Pancreas (tissue), 10 donors: Measurements from ENCODE around the gene ST8SIA1. TPM values are rescaled to one million over a fixed set of nuclear protein-coding genes. Genes with fewer than 3 reads are reported as not detected.

Experiments used
- ATAC-seq, 4 donors: fragments of 200-7000 bp; cut with Tn5 transposase; one replicate each; pipeline versions ENCODE4 v1.8.0 to v1.9.1; 2020; ENCODE audit warnings: mild to moderate bottlenecking in 4 of 4, moderate library complexity in 4 of 4
- DNase-seq, 6 donors: peaks; one replicate each; pipeline ENCODE4 v3.0.0-alpha.2; 2020
- FAIRE-seq: peaks from 2 replicates; lab custom pipeline; 2012; peaks lifted over from hg19 to GRCh38; lab: Jason Lieb, UNC
- H3K27ac ChIP-seq, 4 donors: fragments of 200-600 bp; sonication (generic); 1 replicate in 3 of 4; 2 replicates in 1 of 4; pipeline versions ENCODE4 v1.5.0 to v1.8.0; 2020
- H3K27me3 ChIP-seq, 4 donors: fragments of 200-600 bp; one replicate each; pipeline ENCODE4 v1.8.0; 2021
- H3K36me3 ChIP-seq, 3 donors: fragments of 200-600 bp; sonication (generic) in 1 of 3; one replicate each; pipeline versions ENCODE4 v1.5.0 to v1.8.0; 2020 to 2021
- H3K4me1 ChIP-seq, 3 donors: fragments of 200-600 bp; one replicate each; pipeline ENCODE4 v1.8.0; 2021
- H3K4me3 ChIP-seq, 4 donors: fragments of 200-600 bp; sonication (generic) in 2 of 4; one replicate each; pipeline versions ENCODE4 v1.5.0 to v1.8.0; 2020 to 2021
- H3K9me3 ChIP-seq, 4 donors: fragments of 200-600 bp; one replicate each; pipeline ENCODE4 v1.8.0; 2021
- CTCF ChIP-seq, 4 donors: fragments of 200-600 bp; sonication (generic) in 3 of 4; IDR thresholded peaks; one replicate each; pipeline versions ENCODE4 v1.5.0 to v1.8.0; 2021; ENCODE audit warnings: antibody characterized with exemption in 4 of 4
- WGBS, 2 donors: extraction: QIAGEN DNeasy Blood & Tissue Kit; methylation state at CpG; one replicate each; pipeline ENCODE4 v1.1.7; 2013; 5-methylcytosine and 5-hydroxymethylcytosine counted together
- intact Hi-C, 3 donors: fragments of 100-400 bp; cut with DNase I; formaldehyde crosslinking; loops; one replicate each; pipeline versions ENCODE4 v1.11.1 to v1.14.2; 2022
- polyA plus RNA-seq, 2 donors: library from polyadenylated mRNA; stranded (reverse); fragments of 200-250 nt; gene quantifications; one replicate each; pipeline ENCODE4 v1.2.3, GENCODE V29; 2013
- total RNA-seq, 6 donors: library from RNA; stranded (reverse); fragmentation: NEBNext Ultra II Directional in 4 of 6; extraction: Animal tissue kit (Norgen Biotek cat#: 25700) in 4 of 6; gene quantifications; one replicate each; pipeline versions ENCODE4 v1.2.1 to v1.2.4, GENCODE V29; 2021 to 2023
- donor health status: healthy with polysubstance abuse.
- donor health status: DM: no; HTN: no; CAD: no; lungs with moderate emphysema.
- donor health status: DM: no; HTN: no; CAD: no.
- donor health status: control.
- donor health status: control.
- donor health status: Bipolar disorder and iron deficiency.
- donor health status: DM: yes; HTN: yes; CAD: no.
- donor health status: DM: no; HTN: no; CAD: no.
- donor health status: DM: no; HTN: no; CAD: no.
- donor health status: DM: yes; HTN: yes; CAD: no.

The ST8SIA1 gene
- total and polyA plus RNA-seq, 8 donors: 0.38 to 1.5 (median 0.88) TPM; not detected in 2

GRCh38 chr12:22310709-22311108 lies 23.8 kb downstream of the ST8SIA1 start:
- H3K4me3 ChIP-seq: no peak overlapping the region
- ATAC-seq: no peak
- H3K9me3 ChIP-seq: no peaks in the 10 kb centered on the region
- no peak for TF ChIP-seq CTCF (IDR thresholded peaks at IDR 0.05)
- DNase-seq: no peak
- 67 to 78% methylated on average over 2 of the region's 2 CpGs for WGBS, 2 donors
- H3K27me3 ChIP-seq: no peaks in the 10 kb centered on the region
- no peak overlapping the region for H3K27ac ChIP-seq
- intact Hi-C loops: no loop called here
- no peaks in the 10 kb centered on the region for H3K36me3 ChIP-seq
- H3K4me1 ChIP-seq: no peaks in the 10 kb centered on the region
- FAIRE-seq: no peak

GRCh38 chr12:22310275-22310674 lies 24.2 kb downstream of the ST8SIA1 start:
- no peak for ATAC-seq
- DNase-seq: no peak
- H3K4me3 ChIP-seq: no peak overlapping the region
- no peaks in the 10 kb centered on the region for H3K9me3 ChIP-seq
- H3K27me3 ChIP-seq: no peaks in the 10 kb centered on the region
- WGBS, 2 donors: 67 to 78% methylated on average over 2 of the region's 2 CpGs
- intact Hi-C loops: no loop called here
- TF ChIP-seq CTCF (IDR thresholded peaks at IDR 0.05): no peak
- H3K4me1 ChIP-seq: no peaks in the 10 kb centered on the region
- no peak overlapping the region for H3K27ac ChIP-seq
- no peak for FAIRE-seq
- H3K36me3 ChIP-seq: no peaks in the 10 kb centered on the region

- no peak for DNase-seq
- Histone ChIP-seq H3K36me3 (no peaks in the 10 kb centered on the region), H3K27me3 (no peaks in the 10 kb centered on the region), H3K4me1 (no peaks in the 10 kb centered on the region), H3K9me3 (no peaks in the 10 kb centered on the region), H3K4me3 (no peak overlapping the region), H3K27ac (no peak overlapping the region)
- FAIRE-seq: no peak
- WGBS, 2 donors: 68 to 82% methylated on average over 2 of the region's 2 CpGs
- no peak for TF ChIP-seq CTCF (IDR thresholded peaks at IDR 0.05)
- no peak for ATAC-seq
- intact Hi-C loops: no loop called here
These were observed 26.7 kb downstream of the ST8SIA1 start for GRCh38 chr12:22307811-22308210.

GRCh38 chr12:22306311-22306710 lies 28.2 kb downstream of the ST8SIA1 start:
- Histone ChIP-seq H3K9me3 (no peaks in the 10 kb centered on the region), H3K4me3 (no peak overlapping the region), H3K4me1 (no peaks in the 10 kb centered on the region), H3K27me3 (no peaks in the 10 kb centered on the region), H3K27ac (no peak overlapping the region), H3K36me3 (no peaks in the 10 kb centered on the region)
- FAIRE-seq: no peak
- intact Hi-C loops: no loop called here
- DNase-seq: no peak
- TF ChIP-seq CTCF (IDR thresholded peaks at IDR 0.05): no peak
- ATAC-seq: no peak

GRCh38 chr12:22304341-22304740 lies 30.2 kb downstream of the ST8SIA1 start:
- H3K36me3 ChIP-seq: no peaks in the 10 kb centered on the region
- 30 to 38% methylated on average over 1 of the region's 1 CpG for WGBS, 2 donors
- no peaks in the 10 kb centered on the region for H3K27me3 ChIP-seq
- intact Hi-C loops: no loop called here
- ATAC-seq: no peak
- H3K9me3 ChIP-seq: no peaks in the 10 kb centered on the region
- H3K4me3 ChIP-seq: no peak overlapping the region
- no peak for DNase-seq
- no peak for TF ChIP-seq CTCF (IDR thresholded peaks at IDR 0.05)
- no peak for FAIRE-seq
- no peaks in the 10 kb centered on the region for H3K4me1 ChIP-seq
- no peak overlapping the region for H3K27ac ChIP-seq
